Liver (tissue), 9 donors: ENCODE results near the gene TMEM212. TPM values are rescaled to one million over a fixed set of nuclear protein-coding genes. Genes with fewer than 3 reads are reported as not detected.

Source experiments
- DNase-seq: peaks from one replicate; pipeline ENCODE4 v3.0.0-alpha.2; 2017; ENCODE audit warnings: low spot score
- H3K27ac ChIP-seq, 2 donors: one replicate each; pipeline ENCODE4 v1.7.0; 2013; ENCODE audit warnings: inconsistent platforms in 2 of 2, low read length in 2 of 2, control low read depth in 1 of 2, low read depth in 1 of 2, mild to moderate bottlenecking in 1 of 2
- H3K27me3 ChIP-seq, 4 donors: one replicate each; pipeline versions ENCODE4 v1.6.1 to v1.7.0; 2013; ENCODE audit warnings: low read length in 3 of 4, inconsistent platforms in 1 of 4, mild to moderate bottlenecking in 1 of 4, moderate library complexity in 1 of 4; ENCODE audit not compliant: control insufficient read depth in 4 of 4, insufficient read depth in 4 of 4
- H3K36me3 ChIP-seq, 4 donors: one replicate each; pipeline versions ENCODE4 v1.6.1 to v1.7.0; 2013; ENCODE audit warnings: low read length in 3 of 4, mild to moderate bottlenecking in 3 of 4, low read depth in 1 of 4, moderate library complexity in 1 of 4; ENCODE audit not compliant: control insufficient read depth in 4 of 4, insufficient read depth in 3 of 4
- H3K4me1 ChIP-seq, 4 donors: one replicate each; pipeline versions ENCODE4 v1.6.1 to v1.7.0; 2013; ENCODE audit warnings: low read length in 3 of 4, mild to moderate bottlenecking in 3 of 4, moderate library complexity in 1 of 4; ENCODE audit not compliant: control insufficient read depth in 4 of 4, insufficient read depth in 4 of 4
- H3K4me3 ChIP-seq, 3 donors: one replicate each; pipeline versions ENCODE4 v1.6.1 to v1.7.0; 2013; ENCODE audit warnings: low read length in 3 of 3, control low read depth in 1 of 3, low read depth in 1 of 3, mild to moderate bottlenecking in 1 of 3
- H3K9ac ChIP-seq, 2 donors: one replicate each; pipeline ENCODE4 v1.7.0; 2013; ENCODE audit warnings: low read length in 2 of 2, mild to moderate bottlenecking in 2 of 2, moderate library complexity in 2 of 2, control low read depth in 1 of 2, low read depth in 1 of 2
- H3K9me3 ChIP-seq, 4 donors: one replicate each; pipeline versions ENCODE4 v1.6.1 to v1.7.0; 2013; ENCODE audit warnings: low read length in 3 of 4; ENCODE audit not compliant: control insufficient read depth in 4 of 4
- CTCF ChIP-seq: fragments of 150-350 bp; IDR thresholded peaks from 2 replicates; pipeline ENCODE4 v1.5.1; 2017; ENCODE audit warnings: improper control_type of control experiment, low read depth, low read length; ENCODE audit not compliant: missing input control
- EGR1 ChIP-seq, 2 donors: IDR thresholded peaks; 2 replicates each; pipeline ENCODE4 v1.6.1; 2016 to 2018; ENCODE audit warnings: antibody characterized with exemption in 2 of 2, low read depth in 2 of 2
- FOXA1 ChIP-seq: IDR thresholded peaks from 2 replicates; pipeline ENCODE4 v1.6.1; 2016; ENCODE audit warnings: antibody characterized with exemption
- FOXA2 ChIP-seq: IDR thresholded peaks from 2 replicates; pipeline ENCODE4 v1.6.1; 2016; ENCODE audit warnings: antibody characterized with exemption
- GABPA ChIP-seq, 2 donors: IDR thresholded peaks in 1 of 2; conservative IDR thresholded peaks in 1 of 2; 2 replicates each; pipeline ENCODE4 v1.6.1; 2016; ENCODE audit warnings: antibody characterized with exemption in 2 of 2, mild to moderate bottlenecking in 1 of 2, moderate library complexity in 1 of 2
- HNF4A ChIP-seq, 2 donors: conservative IDR thresholded peaks; 2 replicates each; pipeline ENCODE4 v1.6.1; 2016; ENCODE audit warnings: antibody characterized with exemption in 2 of 2, mild to moderate bottlenecking in 2 of 2
- HNF4G ChIP-seq: IDR thresholded peaks from 2 replicates; pipeline ENCODE4 v1.6.1; 2016; ENCODE audit warnings: antibody characterized with exemption
- MAX ChIP-seq: IDR thresholded peaks from 2 replicates; pipeline ENCODE4 v1.6.1; 2016; ENCODE audit warnings: antibody characterized with exemption
- NR2F2 ChIP-seq: IDR thresholded peaks from 2 replicates; pipeline ENCODE4 v1.6.1; 2016; ENCODE audit warnings: antibody characterized with exemption
- RAD21 ChIP-seq, 2 donors: IDR thresholded peaks; 2 replicates each; pipeline ENCODE4 v1.6.1; 2016; ENCODE audit warnings: antibody characterized with exemption in 2 of 2, mild to moderate bottlenecking in 2 of 2
- RXRA ChIP-seq, 2 donors: IDR thresholded peaks; 2 replicates each; pipeline ENCODE4 v1.6.1; 2017 to 2018; ENCODE audit warnings: antibody characterized with exemption in 2 of 2, mild to moderate bottlenecking in 1 of 2
- SP1 ChIP-seq: IDR thresholded peaks from 2 replicates; pipeline ENCODE4 v1.6.1; 2018; ENCODE audit warnings: antibody characterized with exemption, mild to moderate bottlenecking
- TAF1 ChIP-seq: conservative IDR thresholded peaks from 2 replicates; pipeline ENCODE4 v1.6.1; 2016; ENCODE audit warnings: antibody characterized with exemption, mild to moderate bottlenecking
- YY1 ChIP-seq: IDR thresholded peaks from 2 replicates; pipeline ENCODE4 v1.6.1; 2016; ENCODE audit warnings: antibody characterized with exemption, mild to moderate bottlenecking
- ZBTB33 ChIP-seq: IDR thresholded peaks from 2 replicates; pipeline ENCODE4 v1.6.1; 2016; ENCODE audit warnings: antibody characterized with exemption
- WGBS: extraction: QIAGEN DNeasy Blood & Tissue Kit; methylation state at CpG from one replicate; pipeline ENCODE4 v1.1.7; 2013; 5-methylcytosine and 5-hydroxymethylcytosine counted together
- polyA plus RNA-seq, 2 donors: library from polyadenylated mRNA; stranded (reverse) in 1 of 2; unstranded in 1 of 2; fragments of 200-250 nt in 1 of 2; fragments of >200 nt in 1 of 2; fragmentation: Nextera tagmentation in 1 of 2; extraction: Ambion mirVana in 1 of 2; gene quantifications; one replicate each; pipeline versions ENCODE4 v1.2.1 to v1.2.3, GENCODE V29; 2013 to 2015
- total RNA-seq, 2 donors: library from RNA; depleted of rRNA; stranded (reverse); fragments of >200 nt; gene quantifications; one replicate each; pipeline ENCODE4 v1.2.3, GENCODE V29; 2014
- TF ChIP-seq, protein P1 (sequence below): IDR thresholded peaks from 2 replicates; pipeline ENCODE4 v1.6.1; 2016; ENCODE audit warnings: antibody characterized with exemption
- TF ChIP-seq, protein P2 (sequence below): IDR thresholded peaks from 2 replicates; pipeline ENCODE4 v1.6.1; 2016; ENCODE audit warnings: antibody characterized with exemption, mild to moderate bottlenecking
- donor health status: healthy.
- donor health status: healthy.
- donor health status: healthy.
- donor health status: healthy.
- donor health status: healthy.

Gene TMEM212
- total and polyA plus RNA-seq, 4 donors: not detected

- 64% methylated on average over 3 of the region's 3 CpGs for WGBS
- Histone ChIP-seq H3K27me3 (no peaks in the 10 kb centered on the region), H3K4me3 (no peak overlapping the region), H3K9ac (no peak overlapping the region), H3K4me1 (peaks cover 3 to 18% (median 16%) of the 10 kb centered on the region in 4 donors), H3K36me3 (no peaks in the 10 kb centered on the region), H3K9me3 (no peaks in the 10 kb centered on the region), H3K27ac (no peak overlapping the region)
- no peak for DNase-seq
- TF ChIP-seq, protein P1, sequence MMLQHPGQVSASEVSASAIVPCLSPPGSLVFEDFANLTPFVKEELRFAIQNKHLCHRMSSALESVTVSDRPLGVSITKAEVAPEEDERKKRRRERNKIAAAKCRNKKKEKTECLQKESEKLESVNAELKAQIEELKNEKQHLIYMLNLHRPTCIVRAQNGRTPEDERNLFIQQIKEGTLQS: no peak
- TF ChIP-seq MAX (no peak), NR2F2 (no peak), FOXA2 (no peak), HNF4A (conservative IDR thresholded peaks at IDR 0.05) (no peak), HNF4G (no peak), ZBTB33 (no peak), EGR1 (IDR thresholded peaks at IDR 0.05; ENCODE audit: low read depth in 2 of 2) (no peak), FOXA1 (no peak), RXRA (IDR thresholded peaks at IDR 0.05) (no peak), CTCF (no peak), YY1 (no peak), SP1 (no peak)
Measured at GRCh38 chr3:171845481-171846284, 2.5 kb downstream of the TMEM212 start.

DNA sequence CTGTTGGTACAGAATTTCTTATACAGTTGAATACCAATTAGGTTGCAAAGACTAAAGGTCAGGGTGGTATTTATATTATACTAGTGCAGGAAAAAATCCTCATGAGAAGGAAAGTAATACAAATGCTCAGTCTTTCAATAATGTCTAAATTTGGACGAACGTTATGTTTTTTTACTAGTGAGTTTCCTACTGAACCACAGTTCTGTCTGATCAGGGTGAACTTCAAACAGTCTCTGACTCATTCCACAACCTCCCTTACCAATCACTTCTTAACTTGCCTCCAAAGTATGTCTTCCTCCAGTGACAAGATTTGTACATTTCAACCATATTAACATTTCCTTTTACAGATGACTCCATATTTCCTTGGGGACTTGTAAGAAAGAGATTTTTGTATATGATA lies 3.4 kb downstream of the TMEM212 start:
- H3K27ac ChIP-seq: no peak overlapping the region
- 72% methylated on average over 2 of the region's 2 CpGs for WGBS
- TF ChIP-seq, protein P1: no peak
- TF ChIP-seq TAF1 (no peak), NR2F2 (no peak), FOXA1 (no peak), HNF4G (no peak), FOXA2 (no peak), ZBTB33 (no peak), CTCF (no peak), RXRA (IDR thresholded peaks at IDR 0.05) (no peak), MAX (no peak), RAD21 (IDR thresholded peaks at IDR 0.05) (no peak), EGR1 (IDR thresholded peaks at IDR 0.05; ENCODE audit: low read depth in 2 of 2) (no peak), GABPA (IDR thresholded peaks at IDR 0.05 in 1 of 2, conservative IDR thresholded peaks at IDR 0.05 in 1 of 2) (no peak)
- TF ChIP-seq, protein P2, sequence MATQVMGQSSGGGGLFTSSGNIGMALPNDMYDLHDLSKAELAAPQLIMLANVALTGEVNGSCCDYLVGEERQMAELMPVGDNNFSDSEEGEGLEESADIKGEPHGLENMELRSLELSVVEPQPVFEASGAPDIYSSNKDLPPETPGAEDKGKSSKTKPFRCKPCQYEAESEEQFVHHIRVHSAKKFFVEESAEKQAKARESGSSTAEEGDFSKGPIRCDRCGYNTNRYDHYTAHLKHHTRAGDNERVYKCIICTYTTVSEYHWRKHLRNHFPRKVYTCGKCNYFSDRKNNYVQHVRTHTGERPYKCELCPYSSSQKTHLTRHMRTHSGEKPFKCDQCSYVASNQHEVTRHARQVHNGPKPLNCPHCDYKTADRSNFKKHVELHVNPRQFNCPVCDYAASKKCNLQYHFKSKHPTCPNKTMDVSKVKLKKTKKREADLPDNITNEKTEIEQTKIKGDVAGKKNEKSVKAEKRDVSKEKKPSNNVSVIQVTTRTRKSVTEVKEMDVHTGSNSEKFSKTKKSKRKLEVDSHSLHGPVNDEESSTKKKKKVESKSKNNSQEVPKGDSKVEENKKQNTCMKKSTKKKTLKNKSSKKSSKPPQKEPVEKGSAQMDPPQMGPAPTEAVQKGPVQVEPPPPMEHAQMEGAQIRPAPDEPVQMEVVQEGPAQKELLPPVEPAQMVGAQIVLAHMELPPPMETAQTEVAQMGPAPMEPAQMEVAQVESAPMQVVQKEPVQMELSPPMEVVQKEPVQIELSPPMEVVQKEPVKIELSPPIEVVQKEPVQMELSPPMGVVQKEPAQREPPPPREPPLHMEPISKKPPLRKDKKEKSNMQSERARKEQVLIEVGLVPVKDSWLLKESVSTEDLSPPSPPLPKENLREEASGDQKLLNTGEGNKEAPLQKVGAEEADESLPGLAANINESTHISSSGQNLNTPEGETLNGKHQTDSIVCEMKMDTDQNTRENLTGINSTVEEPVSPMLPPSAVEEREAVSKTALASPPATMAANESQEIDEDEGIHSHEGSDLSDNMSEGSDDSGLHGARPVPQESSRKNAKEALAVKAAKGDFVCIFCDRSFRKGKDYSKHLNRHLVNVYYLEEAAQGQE: no peak

More for the DNA sequence above, 3.4 kb downstream of the TMEM212 start:
- H3K36me3 ChIP-seq: no peaks in the 10 kb centered on the region
- DNase-seq: no peak
- no peaks in the 10 kb centered on the region for H3K27me3 ChIP-seq
- peaks cover 3 to 10% (median 7%) of the 10 kb centered on the region in 4 donors for H3K4me1 ChIP-seq
- H3K9ac ChIP-seq: no peak overlapping the region
- no peaks in the 10 kb centered on the region for H3K9me3 ChIP-seq
- no peak overlapping the region for H3K4me3 ChIP-seq
